Measurements from ENCODE around the gene ABCA7.
"Not testable (repeated sequence)": the region's sequence is repeated elsewhere in the genome, so short reads cannot be mapped to it uniquely, and the experiment has no call there.

ABCA7 gene

GRCh38 chr19:1018393-1018792 is 21.5 kb upstream of the ABCA7 start:
- no peak for DNase-seq

DNA sequence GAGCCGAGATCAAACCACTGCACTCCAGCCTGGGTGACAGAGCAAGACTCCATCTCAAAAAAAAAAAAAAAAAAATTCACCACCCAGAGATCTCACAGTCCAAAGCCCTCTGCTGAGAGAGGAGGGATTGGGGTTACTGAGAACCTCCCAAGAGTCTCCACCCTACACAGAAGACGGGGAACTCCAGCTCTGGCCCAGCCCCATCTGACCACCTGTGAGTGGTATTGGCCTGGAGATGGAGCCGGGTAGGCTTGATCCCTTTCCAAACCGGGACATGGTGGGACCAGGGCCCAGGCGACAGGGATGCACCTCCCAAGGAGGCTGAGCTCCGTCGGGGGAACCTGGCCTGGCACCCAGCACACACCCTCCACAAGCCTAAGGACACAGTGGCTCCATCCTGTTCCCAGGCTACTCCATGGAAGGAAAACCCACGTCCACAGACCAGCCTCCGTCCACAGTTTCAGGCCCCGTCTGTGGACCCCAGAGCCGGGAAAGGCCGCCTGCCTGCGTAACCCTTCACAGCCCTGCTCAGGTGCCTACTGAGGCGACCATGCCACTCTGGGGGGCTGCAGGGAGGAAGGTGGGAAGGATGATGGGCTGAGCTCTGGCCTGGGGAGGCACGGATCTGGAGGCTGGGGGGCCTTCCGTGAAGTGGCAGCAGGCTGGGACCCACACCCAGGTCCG is 20.8 kb upstream of the ABCA7 start:
- DNase-seq: no peak

DNA sequence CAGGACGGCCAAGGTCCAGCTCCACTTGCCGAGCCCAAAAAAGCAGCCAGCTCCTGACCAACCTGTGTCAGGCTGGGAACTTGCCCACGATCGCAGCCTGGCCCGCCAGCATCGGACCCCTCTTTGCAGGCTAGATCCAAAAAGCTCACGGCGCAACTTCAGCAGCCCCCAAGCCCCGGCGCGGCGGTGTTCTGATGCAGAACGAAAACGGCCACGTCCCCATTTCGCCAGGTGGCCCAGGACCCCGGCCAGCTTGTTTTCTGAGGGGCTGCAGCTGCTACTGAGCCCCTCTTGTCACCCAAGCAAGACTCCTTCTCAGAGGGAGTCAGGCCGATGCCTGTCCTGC is 20.3 kb upstream of the ABCA7 start:
- no peak for DNase-seq

DNA sequence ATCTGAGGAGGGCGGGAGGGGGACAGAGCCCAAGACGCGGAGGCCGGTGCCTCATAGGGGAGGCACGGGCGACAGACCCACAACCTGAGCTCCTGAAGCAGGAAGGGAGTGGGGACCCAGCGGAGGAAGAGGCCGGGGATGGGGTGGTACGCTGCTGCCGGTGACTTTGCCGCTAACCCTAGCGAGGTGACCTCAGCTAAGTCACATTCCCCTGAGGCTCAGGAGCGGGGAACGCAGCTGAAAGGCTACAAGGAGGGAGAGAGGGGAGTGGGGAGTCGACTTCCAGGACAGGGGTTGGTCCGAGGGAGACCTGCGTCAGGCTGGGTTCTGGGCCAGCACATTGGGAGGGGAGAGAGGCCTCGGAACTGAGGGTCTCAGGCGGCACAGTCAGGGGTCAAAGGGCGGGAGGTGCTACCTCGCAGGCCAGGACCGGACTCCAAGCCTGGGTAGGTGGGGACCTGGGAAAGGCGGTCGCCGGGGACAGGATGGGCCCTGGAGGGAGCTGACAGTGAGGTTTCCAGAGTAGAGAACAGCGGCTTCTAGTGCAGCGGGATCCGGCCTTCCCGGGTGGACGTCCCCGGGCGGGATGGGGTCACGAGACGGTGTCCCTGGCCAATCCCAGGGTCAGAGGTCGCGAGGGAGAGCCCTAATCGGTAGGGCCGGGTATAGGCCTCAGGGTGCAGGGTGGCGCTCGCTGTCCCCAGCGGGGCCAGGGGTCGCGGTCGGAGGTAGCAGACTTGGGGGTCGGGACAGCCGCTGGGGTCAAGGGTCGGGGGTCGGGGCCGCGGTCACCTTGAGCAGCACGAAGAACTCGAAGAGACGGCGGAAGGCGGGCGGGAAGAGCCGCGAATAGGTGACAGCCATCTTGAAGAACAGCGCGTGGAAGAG is 19.7 kb upstream of the ABCA7 start:
- DNase-seq: no peak

DNA sequence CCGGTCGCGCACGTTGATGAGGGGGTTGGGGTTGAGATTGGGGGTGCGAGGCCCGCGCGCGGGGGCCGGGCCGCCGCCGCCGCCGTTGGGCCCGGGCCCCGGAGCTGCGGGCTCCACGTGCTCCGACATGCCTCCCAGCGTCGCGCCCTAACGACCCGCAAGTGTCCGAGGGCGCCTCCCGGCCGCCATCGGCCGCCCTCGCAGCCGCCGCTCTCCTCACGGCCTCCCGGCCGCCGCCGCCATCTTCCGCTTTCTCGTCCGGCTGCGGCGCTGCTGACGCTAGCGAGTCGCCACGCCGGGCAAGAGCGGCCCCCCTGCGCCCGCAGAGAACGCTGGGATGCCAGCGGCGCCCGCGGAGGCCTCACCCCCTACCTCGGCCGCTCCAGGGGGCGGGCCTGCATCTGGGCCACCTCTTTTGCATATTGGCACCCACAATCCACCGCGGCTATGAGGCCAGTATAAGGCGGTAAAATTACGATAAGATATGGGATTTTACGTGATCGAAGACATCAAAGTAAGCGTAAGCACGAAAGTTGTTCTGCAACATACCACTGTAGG is 19.0 kb upstream of the ABCA7 start, which contains the start of gene TMEM259:
TMEM259 (minus strand) TSS at position 256 of the 558 bp plus-strand sequence; CDS start at position 129, 127 bp downstream.
- peak; percentile 99 for DNase-seq

- DNase-seq: not testable (repeated sequence)
Measured at GRCh38 chr19:1023883-1024188, 16.1 kb upstream of the ABCA7 start.

DNA sequence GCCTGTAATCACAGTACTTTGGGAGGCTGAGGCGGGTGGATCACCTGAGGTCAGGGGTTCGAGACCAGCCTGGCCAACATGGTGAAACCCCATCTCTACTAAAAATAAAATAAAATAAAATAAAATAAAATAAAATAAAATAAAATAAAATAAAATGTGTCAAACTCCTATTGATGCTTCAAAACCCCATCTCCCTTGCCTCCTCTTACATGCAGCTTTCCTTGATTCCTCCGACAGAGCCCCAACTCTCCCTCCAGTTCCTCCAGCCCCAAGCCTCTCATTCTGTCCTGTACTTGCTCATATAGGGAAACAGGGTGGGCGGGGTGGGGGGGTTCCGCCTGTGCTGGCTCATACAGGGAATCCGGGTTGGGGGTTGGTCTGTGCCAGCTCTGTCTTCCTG is 14.8 kb upstream of the ABCA7 start:
- DNase-seq: peak; percentile 42

GRCh38 chr19:1025960-1026782 is 13.7 kb upstream of the ABCA7 start, which contains the start of gene CNN2:
Gene CNN2, plus strand, starts transcription at chr19:1026608. Its CDS starts 54 bp downstream, at chr19:1026662.
- peak; percentile 73 for DNase-seq

GRCh38 chr19:1026783-1027649 is 12.9 kb upstream of the ABCA7 start:
- peak; percentile 46 for DNase-seq

- DNase-seq: no peak
Measured at GRCh38 chr19:1027650-1028061, 12.3 kb upstream of the ABCA7 start.

- DNase-seq: peak; percentile 71
Measured at GRCh38 chr19:1028062-1028926, 11.6 kb upstream of the ABCA7 start.

DNA sequence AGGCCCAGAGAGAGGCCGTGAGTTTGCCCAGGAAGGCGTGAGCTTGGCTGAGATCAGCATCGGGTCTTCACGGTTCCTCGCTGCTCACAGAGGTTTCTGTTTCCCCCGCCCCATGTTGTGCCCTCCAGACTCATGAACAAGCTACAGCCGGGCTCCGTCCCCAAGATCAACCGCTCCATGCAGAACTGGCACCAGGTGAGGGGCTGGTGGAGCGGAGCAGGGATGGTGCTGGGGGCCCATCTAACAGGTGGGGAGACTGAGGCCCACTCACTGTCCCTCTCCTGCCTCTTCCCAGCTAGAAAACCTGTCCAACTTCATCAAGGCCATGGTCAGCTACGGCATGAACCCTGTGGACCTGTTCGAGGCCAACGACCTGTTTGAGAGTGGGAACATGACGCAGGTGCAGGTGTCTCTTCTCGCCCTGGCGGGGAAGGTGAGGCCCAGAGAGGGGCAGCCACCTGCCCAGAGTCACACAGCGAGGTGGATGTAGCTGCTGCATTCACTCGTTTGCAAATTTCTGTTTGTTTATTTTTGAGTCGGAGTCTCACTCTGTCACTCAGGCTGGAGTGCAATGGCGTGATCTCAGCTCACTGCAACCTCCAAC is 7.5 kb upstream of the ABCA7 start:
- no peak for DNase-seq

GRCh38 chr19:1035998-1036621 is 3.8 kb upstream of the ABCA7 start:
- DNase-seq: no peak

GRCh38 chr19:1037621-1038064 is 2.3 kb upstream of the ABCA7 start:
- DNase-seq: no peak

- DNase-seq: no peak
Measured at GRCh38 chr19:1038978-1039645, 795 bp upstream of the ABCA7 start.

GRCh38 chr19:1040476-1041271 is 767 bp downstream of the ABCA7 start:
- peak; percentile 94 for DNase-seq

DNA sequence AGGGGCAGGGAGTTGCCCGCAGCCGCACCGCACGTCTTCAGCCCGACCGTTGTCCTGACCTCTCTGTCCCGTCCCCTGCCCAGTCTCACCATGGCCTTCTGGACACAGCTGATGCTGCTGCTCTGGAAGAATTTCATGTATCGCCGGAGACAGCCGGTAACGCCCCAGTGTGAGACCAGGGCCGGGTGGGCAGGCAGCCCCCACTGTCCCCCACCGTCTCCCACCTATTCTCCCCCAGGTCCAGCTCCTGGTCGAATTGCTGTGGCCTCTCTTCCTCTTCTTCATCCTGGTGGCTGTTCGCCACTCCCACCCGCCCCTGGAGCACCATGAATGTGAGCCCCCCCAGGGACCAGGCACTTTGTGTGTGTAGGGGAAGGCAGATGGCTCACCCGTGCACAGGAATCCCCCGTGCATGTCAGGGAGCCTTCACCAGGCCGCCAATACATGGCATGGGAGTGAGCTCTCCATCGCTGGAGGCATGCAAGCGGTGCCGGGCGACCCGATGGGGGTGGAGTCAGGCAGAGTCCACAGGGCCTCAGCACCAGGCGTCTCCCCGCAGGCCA is 1.4 kb downstream of the ABCA7 start:
- DNase-seq: no peak
